Sigmoid colon (tissue), 7 donors: ENCODE measurements around the gene RSRP1. TPM values are rescaled to one million over a fixed set of nuclear protein-coding genes. Genes with fewer than 3 reads are reported as not detected.
"Not testable (repeated sequence)": the region's sequence is repeated elsewhere in the genome, so short reads cannot be mapped to it uniquely, and the experiment has no call there.

Experiments used
- DNase-seq: peaks from one replicate; pipeline ENCODE4 v3.0.0-alpha.2; 2019
- H3K27ac ChIP-seq, 4 donors: fragments of 200-600 bp; sonication (generic); one replicate each; pipeline ENCODE4 v1.5.1; 2016 to 2019; ENCODE audit warnings: mild to moderate bottlenecking in 1 of 4
- H3K27me3 ChIP-seq, 3 donors: fragments of 200-600 bp; sonication (generic); one replicate each; pipeline ENCODE4 v1.5.1; 2019; ENCODE audit warnings: mild to moderate bottlenecking in 1 of 3
- H3K36me3 ChIP-seq, 4 donors: fragments of 200-600 bp; sonication (generic); one replicate each; pipeline ENCODE4 v1.5.1; 2016 to 2019
- H3K4me1 ChIP-seq, 4 donors: fragments of 200-600 bp; sonication (generic); one replicate each; pipeline ENCODE4 v1.5.1; 2017 to 2019
- H3K4me3 ChIP-seq, 4 donors: fragments of 200-600 bp; sonication (generic); one replicate each; pipeline ENCODE4 v1.5.1; 2017 to 2019; ENCODE audit warnings: mild to moderate bottlenecking in 2 of 4, moderate library complexity in 1 of 4
- H3K9me3 ChIP-seq, 4 donors: fragments of 200-600 bp in 3 of 4; sonication (generic) in 3 of 4; one replicate each; pipeline versions ENCODE4 v1.5.1 to v1.6.1; 2013 to 2019
- EP300 ChIP-seq, 4 donors: sonication (generic); formaldehyde crosslinking; IDR thresholded peaks; one replicate each; pipeline ENCODE4 v1.6.1; 2017; ENCODE audit warnings: antibody characterized with exemption in 4 of 4
- POLR2A ChIP-seq, 2 donors: fragments of 450-650 bp; IDR thresholded peaks; one replicate each; pipeline ENCODE4 v1.6.1; 2016; ENCODE audit warnings: antibody characterized with exemption in 2 of 2, mild to moderate bottlenecking in 2 of 2, moderate library complexity in 2 of 2
- POLR2AphosphoS5 ChIP-seq, 4 donors: sonication (generic); formaldehyde crosslinking; IDR thresholded peaks; one replicate each; pipeline ENCODE4 v1.6.1; 2017; ENCODE audit warnings: antibody characterized with exemption in 4 of 4
- WGBS, 2 donors: extraction: QIAGEN DNeasy Blood & Tissue Kit; methylation state at CpG; one replicate each; pipeline ENCODE4 v1.1.7; 2013; 5-methylcytosine and 5-hydroxymethylcytosine counted together
- intact Hi-C: fragments of 100-400 bp; cut with DNase I; formaldehyde crosslinking; loops from one replicate; pipeline ENCODE4 v1.15.1; 2023
- polyA plus RNA-seq, 3 donors: library from polyadenylated mRNA; stranded (reverse); fragments of 200-250 nt; gene quantifications; one replicate each; pipeline ENCODE4 v1.2.3, GENCODE V29; 2013
- total RNA-seq, 4 donors: library from RNA; depleted of rRNA; stranded (reverse); fragments of >200 nt; gene quantifications; one replicate each; pipeline ENCODE4 v1.1.0, GENCODE V29; 2016
- TF ChIP-seq, protein P1 (sequence below), 4 experiments: fragments of 450-650 bp in 3 of 4; fragments of 200-600 bp in 1 of 4; IDR thresholded peaks; one replicate each; pipeline ENCODE4 v1.5.1; 2016 to 2019; ENCODE audit warnings: antibody characterized with exemption in 4 of 4, mild to moderate bottlenecking in 3 of 4, moderate library complexity in 2 of 4
- donor health status: healthy with polysubstance abuse.
- donor health status: Bipolar disorder and iron deficiency.
- donor health status: healthy.

The RSRP1 gene, protein sequence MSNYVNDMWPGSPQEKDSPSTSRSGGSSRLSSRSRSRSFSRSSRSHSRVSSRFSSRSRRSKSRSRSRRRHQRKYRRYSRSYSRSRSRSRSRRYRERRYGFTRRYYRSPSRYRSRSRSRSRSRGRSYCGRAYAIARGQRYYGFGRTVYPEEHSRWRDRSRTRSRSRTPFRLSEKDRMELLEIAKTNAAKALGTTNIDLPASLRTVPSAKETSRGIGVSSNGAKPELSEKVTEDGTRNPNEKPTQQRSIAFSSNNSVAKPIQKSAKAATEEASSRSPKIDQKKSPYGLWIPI
- total RNA-seq = 100 to 1,000 TPM in 1 of 4 donors, 10 to 100 TPM in 3; 70.9 to 134 (median 88.1) TPM
- 10 to 100 TPM; 15.5 to 89.6 (median 21.0) TPM for polyA plus RNA-seq

DNA sequence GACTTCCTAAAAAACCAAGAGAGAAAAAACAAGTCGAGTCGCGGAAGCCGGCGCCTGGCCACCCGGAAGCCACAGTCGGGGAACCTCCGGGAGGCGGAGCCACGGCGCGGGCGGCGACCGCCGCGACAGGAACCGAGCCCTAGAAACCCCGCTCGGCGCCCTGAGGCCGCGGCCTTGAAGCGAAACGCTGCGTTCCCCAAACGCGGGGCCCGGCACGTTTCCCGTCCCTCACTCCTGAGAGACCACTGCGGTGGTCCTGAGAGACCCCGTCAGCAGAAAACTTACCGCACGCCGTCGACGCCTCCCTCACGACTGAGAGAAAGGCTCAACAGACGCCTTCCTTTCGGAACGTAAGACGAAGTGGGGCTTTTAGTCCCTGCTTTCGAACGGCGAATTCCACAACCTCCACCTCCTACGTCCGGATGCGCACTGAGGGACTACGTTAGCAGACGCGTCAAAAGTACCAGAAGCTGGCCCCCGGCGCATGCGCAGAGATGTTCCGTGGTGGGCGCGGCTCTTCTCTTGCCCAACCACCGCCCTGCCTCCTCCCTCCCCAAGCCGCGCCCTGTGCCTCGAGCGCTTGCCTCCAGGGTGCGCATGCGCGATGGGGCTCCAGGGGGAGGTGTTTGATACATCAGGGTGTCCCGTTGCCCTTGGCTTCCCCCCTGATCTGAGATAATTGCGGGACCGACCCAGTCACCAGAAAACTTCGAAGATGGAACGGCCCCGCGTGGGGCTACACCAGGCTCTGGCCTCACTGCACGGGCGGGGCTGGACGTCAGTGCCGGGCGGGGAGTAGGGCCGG is at the start of gene RSRP1:
RSRP1 (minus strand) TSS at position 431 of the 805 bp plus-strand sequence. CDS start 491 bp downstream, outside the sequence.
- WGBS, 2 donors = 0% methylated on average over 79 of the region's 79 CpGs
- Histone ChIP-seq H3K4me1 (peaks cover 0 to 31% (median 27%) of the 10 kb centered on the region in 4 donors), H3K4me3 (peak within 1 kb of the TSS; percentile 79 to 97 (median 95)), H3K27me3 (no peaks in the 10 kb centered on the region), H3K27ac (peak within 1 kb of the TSS; percentile 98 to 100 (median 99)), H3K36me3 (peaks cover 15 to 33% (median 26%) of the 10 kb centered on the region in 4 donors), H3K9me3 (no peaks in the 10 kb centered on the region)
- intact Hi-C loops = loop anchor here (10.0 kb wide), 1 partner anchor 568 kb away; the partner anchor contains the start of gene MTFR1L
- DNase-seq = peak; percentile 100
- TF ChIP-seq, protein P1, sequence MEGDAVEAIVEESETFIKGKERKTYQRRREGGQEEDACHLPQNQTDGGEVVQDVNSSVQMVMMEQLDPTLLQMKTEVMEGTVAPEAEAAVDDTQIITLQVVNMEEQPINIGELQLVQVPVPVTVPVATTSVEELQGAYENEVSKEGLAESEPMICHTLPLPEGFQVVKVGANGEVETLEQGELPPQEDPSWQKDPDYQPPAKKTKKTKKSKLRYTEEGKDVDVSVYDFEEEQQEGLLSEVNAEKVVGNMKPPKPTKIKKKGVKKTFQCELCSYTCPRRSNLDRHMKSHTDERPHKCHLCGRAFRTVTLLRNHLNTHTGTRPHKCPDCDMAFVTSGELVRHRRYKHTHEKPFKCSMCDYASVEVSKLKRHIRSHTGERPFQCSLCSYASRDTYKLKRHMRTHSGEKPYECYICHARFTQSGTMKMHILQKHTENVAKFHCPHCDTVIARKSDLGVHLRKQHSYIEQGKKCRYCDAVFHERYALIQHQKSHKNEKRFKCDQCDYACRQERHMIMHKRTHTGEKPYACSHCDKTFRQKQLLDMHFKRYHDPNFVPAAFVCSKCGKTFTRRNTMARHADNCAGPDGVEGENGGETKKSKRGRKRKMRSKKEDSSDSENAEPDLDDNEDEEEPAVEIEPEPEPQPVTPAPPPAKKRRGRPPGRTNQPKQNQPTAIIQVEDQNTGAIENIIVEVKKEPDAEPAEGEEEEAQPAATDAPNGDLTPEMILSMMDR (IDR thresholded peaks at IDR 0.05) = peak in 1 of 4 experiments; percentile 13
- TF ChIP-seq POLR2A (IDR thresholded peaks at IDR 0.05) (peak; percentile 100), POLR2AphosphoS5 (IDR thresholded peaks at IDR 0.05) (peak; percentile 100), EP300 (IDR thresholded peaks at IDR 0.05) (peak in 1 of 4 donors; percentile 17)

DNA sequence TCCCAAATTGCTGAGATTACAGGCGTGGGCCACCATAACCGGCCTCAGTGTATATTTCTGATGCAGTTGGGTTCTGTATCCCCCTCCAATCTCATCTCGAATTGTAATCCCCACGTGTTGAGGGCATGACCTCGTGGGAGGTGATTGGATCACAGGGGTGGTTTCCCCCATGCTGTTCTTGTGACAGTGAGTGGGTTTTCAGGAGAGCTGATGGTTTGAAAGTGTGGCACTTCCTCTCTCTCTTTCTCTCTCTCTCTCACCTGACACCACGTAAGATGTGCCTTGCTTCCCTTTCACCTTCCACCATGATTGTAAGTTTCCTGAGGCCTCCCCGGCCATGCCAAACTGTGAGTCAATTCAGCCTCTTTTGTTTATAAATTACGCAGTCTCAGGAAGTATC is 49.2 kb upstream of the RSRP1 start:
- H3K4me3 ChIP-seq, H3K4me1 ChIP-seq, intact Hi-C loops, H3K27ac ChIP-seq, H3K9me3 ChIP-seq, H3K27me3 ChIP-seq, H3K36me3 ChIP-seq, DNase-seq: not testable (repeated sequence)
- WGBS, 2 donors = 75 to 80% methylated on average over 6 to 8 of the region's 8 CpGs

DNA sequence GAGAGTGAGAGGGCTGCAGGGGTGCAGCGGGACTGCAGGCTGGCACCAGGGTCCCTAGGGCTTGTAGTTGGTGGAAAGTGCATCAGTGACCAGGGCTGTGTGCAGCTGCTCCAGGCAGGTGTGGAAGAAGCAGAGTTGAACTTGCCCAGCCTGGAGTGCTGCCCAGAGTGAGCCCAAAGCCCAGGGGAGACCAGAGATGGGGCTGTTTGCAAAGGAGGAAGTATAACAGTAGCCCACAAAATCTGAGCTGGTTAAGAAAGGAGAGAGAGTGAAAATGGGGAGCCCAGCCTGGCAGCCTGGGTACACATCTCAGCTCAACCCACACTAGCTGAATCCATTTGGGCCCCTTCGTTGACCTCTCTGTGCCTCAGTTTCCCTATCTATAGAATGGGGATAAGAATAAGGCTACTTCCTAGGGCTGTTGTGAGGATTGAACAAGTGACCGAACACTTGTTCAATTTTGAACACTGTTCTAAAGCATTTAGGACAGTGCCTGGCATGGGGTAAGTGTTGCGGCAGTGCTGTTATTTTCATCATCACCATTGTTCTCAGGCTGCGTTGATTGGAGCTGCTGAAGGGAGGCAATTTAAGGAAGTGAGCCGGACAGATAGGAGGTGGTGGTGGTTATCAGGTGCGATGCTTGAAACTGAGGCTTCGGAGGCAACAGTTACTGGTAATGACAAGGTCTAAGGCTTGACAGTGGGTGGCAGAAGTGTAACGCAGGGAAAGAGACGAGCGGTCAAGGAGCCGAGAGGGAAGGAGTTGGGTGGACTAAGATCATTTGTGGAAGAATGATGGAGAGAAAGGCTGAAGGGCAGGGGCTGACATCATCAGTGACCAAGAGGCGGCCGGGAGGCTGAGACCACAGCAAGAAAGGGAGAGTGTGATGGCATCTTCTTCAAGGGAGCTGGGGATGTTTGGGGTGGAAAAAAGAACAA is 47.9 kb upstream of the RSRP1 start:
- H3K4me1 ChIP-seq, H3K9me3 ChIP-seq, H3K27me3 ChIP-seq, DNase-seq, intact Hi-C loops, H3K27ac ChIP-seq, H3K4me3 ChIP-seq, H3K36me3 ChIP-seq: not testable (repeated sequence)
- 89 to 91% methylated on average over 6 to 7 of the region's 14 CpGs for WGBS, 2 donors

DNA sequence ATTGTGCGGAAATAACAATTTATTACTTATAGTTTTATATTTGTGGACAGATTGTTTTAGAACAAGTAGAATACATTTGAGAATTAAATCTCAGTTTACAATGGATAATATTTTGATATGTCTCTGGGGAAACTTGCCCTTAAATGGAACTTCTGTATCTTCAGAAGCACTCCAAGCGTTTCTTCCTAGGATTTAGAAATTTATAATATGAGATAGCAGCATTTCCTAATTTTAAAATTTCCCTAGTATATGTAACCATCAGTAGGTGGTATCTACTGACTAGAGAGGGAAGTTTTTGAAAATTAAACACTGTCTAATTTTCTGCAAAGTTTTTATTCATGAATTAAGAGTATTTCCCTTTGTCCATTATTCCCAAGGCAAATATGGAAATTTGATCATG is 46.2 kb upstream of the RSRP1 start:
- 91 to 94% methylated on average over 2 of the region's 2 CpGs for WGBS, 2 donors
- H3K36me3 ChIP-seq, H3K27me3 ChIP-seq, H3K27ac ChIP-seq, intact Hi-C loops, H3K4me3 ChIP-seq, H3K4me1 ChIP-seq, H3K9me3 ChIP-seq, DNase-seq: not testable (repeated sequence)

DNA sequence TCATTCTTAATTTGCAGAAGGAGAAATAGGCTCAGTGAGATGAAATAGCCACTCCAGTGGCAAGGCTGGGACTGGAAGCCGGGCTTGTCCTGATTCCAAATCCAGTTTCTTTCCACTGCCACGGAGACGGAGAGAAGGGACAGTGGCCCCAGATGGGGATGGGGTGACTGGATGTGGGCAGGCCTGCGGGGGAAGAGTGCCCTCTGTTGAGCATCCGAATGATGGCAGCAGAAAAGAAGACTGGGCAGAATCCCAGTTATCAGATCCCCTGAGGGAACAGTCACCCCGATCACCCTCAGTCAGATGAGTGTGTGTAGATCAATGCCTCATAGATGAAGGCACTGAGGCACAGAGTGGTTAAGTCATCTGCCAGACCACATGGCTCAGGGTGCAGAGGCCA is 42.8 kb upstream of the RSRP1 start:
- DNase-seq, H3K9me3 ChIP-seq, H3K4me3 ChIP-seq, H3K4me1 ChIP-seq, intact Hi-C loops, H3K27me3 ChIP-seq, H3K36me3 ChIP-seq, H3K27ac ChIP-seq: not testable (repeated sequence)
- TF ChIP-seq, protein P1 (IDR thresholded peaks at IDR 0.05) = peak in 1 of 4 experiments; percentile 13
- WGBS, 2 donors = 9 to 21% methylated on average over 5 of the region's 6 CpGs

DNA sequence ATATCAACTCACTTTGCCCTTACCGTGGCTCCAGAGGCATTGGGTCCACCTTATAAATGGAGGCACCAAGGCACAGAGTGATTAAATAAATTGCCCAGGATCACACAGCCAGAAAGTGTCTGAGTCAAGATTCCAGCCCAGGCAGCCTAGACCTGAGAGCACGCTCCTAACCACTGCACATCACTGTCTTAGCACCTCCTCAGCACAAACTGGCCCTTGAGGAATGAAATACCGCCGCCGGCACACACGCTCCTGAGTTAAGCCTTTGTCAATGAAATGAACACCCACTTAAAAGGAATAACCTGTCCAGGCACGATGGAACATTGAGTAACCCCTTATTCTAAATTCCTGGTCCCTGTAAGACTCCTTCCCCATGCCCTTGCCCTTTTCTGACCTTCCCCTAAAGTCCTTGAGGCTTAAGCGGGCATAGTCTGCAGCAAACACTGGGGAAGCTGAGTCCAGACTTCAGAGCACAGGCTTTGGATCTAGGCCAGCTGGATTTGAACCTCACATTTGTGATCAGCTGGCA is 41.4 kb upstream of the RSRP1 start:
- WGBS, 2 donors = 71 to 86% methylated on average over 2 to 4 of the region's 8 CpGs
- DNase-seq, H3K4me3 ChIP-seq, H3K36me3 ChIP-seq, H3K27ac ChIP-seq, intact Hi-C loops, H3K4me1 ChIP-seq, H3K27me3 ChIP-seq, H3K9me3 ChIP-seq: not testable (repeated sequence)

DNA sequence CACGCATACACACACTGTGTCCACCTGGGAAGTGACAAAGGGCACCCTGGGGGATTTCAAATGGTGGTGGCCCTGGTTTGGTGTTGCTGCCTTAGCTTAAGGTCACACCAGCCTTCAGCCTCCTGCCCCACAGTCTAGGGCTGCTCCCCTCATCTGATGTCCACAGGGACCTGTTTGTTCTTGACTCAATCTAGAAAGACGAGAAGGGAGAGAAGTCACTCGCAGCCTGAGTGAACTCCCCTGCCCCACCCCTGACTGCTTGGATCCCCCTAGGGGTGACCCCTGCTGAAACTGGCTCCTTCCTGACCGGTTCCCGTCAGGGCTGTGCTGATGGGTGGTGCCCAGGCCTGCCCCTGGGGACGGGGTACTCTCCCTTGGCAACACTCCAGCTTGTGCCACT is 39.9 kb upstream of the RSRP1 start:
- H3K4me3 ChIP-seq, intact Hi-C loops, H3K9me3 ChIP-seq, DNase-seq, H3K36me3 ChIP-seq, H3K27ac ChIP-seq, H3K4me1 ChIP-seq, H3K27me3 ChIP-seq: not testable (repeated sequence)
- 79 to 81% methylated on average over 5 of the region's 6 CpGs for WGBS, 2 donors

DNA sequence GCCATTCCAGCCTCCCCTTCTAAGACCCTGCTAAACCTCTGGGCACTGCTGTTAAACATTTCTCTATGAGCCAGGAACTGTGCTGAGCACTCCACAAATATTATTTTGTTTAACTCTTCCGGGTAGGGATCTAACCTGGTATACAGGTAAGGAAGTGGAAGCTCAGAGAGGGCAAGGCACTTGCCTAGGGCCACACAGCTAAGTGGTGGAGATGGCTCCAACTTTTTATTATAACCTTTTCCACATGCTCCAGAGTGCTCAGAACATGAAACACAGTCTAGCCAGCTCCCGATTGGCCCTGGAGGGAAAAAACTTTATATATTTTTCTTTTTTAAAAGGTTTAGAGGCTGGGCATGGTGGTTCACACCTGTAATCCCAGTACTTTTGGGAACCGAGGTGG is 38.6 kb upstream of the RSRP1 start:
- H3K27ac ChIP-seq, H3K4me1 ChIP-seq, H3K4me3 ChIP-seq, H3K9me3 ChIP-seq, DNase-seq, H3K27me3 ChIP-seq, intact Hi-C loops, H3K36me3 ChIP-seq: not testable (repeated sequence)
- WGBS, 2 donors = 81 to 89% methylated on average over 3 of the region's 3 CpGs

DNA sequence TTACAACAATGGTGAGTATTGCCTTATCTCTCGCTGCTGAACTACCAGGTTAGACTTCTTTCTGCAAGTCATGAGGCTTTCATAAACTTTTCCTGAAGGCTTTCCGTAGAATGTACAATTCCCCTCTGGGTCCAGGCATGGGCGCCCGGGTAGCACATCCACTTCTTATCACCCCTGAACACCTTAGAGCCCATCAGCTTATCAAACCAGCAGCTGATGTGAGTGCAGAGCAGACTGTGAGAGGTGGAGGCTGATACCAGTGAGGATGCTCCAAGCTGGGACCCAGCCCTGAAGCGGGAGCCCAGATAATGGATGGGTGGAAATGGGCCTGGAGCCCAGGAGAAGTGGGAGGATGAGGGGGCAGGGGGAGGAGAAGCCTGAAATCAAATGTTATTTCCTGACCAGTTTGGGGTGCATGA is 32.4 kb upstream of the RSRP1 start:
- H3K36me3 ChIP-seq, intact Hi-C loops, H3K4me1 ChIP-seq, H3K9me3 ChIP-seq, H3K27ac ChIP-seq, H3K27me3 ChIP-seq, DNase-seq, H3K4me3 ChIP-seq: not testable (repeated sequence)
- 86 to 90% methylated on average over 4 of the region's 5 CpGs for WGBS, 2 donors
